CD4-positive, alpha-beta memory T cell (primary cell): ENCODE measurements around the gene MT2A. TPM values are rescaled to one million over a fixed set of nuclear protein-coding genes. Genes with fewer than 3 reads are reported as not detected.

ENCODE experiments used
- CTCF ChIA-PET: fragments of 350-600 bp; sonication (Branson Sonifier 250); formaldehyde crosslinking; loops from one replicate; lab custom pipeline; 2021; ENCODE audit warnings: inconsistent platforms; ENCODE audit not compliant: partially characterized antibody; lab: Charles Lee
- POLR2A ChIA-PET: fragments of 350-600 bp; sonication (Branson Sonifier 250); formaldehyde crosslinking; loops from one replicate; lab custom pipeline; 2021; ENCODE audit not compliant: partially characterized antibody; lab: Charles Lee
- DNase-seq, 5 donors: peaks; one replicate each; pipeline versions ENCODE4 v3.0.0 to v3.0.0-alpha.2; 2020 to 2022; ENCODE audit warnings: mixed read lengths in 1 of 5
- H3K27ac ChIP-seq: one replicate; pipeline ENCODE4 v1.7.0; 2013; ENCODE audit warnings: low read depth, low read length
- H3K27me3 ChIP-seq: 2 replicates; pipeline ENCODE4 v1.7.0; 2013; ENCODE audit warnings: mild to moderate bottlenecking, low read length, moderate library complexity; ENCODE audit not compliant: insufficient read depth
- H3K36me3 ChIP-seq: 2 replicates; pipeline ENCODE4 v1.7.0; 2013; ENCODE audit warnings: mild to moderate bottlenecking, low read length, moderate library complexity; ENCODE audit not compliant: insufficient read depth
- H3K4me1 ChIP-seq: 2 replicates; pipeline ENCODE4 v1.7.0; 2013; ENCODE audit warnings: mild to moderate bottlenecking, low read length, moderate library complexity; ENCODE audit not compliant: insufficient read depth
- H3K4me3 ChIP-seq, 2 donors: one replicate each; pipeline ENCODE4 v1.7.0; 2013; ENCODE audit warnings: low read length in 2 of 2, mild to moderate bottlenecking in 1 of 2
- H3K9me3 ChIP-seq, 2 donors: one replicate each; pipeline ENCODE4 v1.7.0; 2013; ENCODE audit warnings: low read length in 2 of 2, control low read depth in 1 of 2; ENCODE audit not compliant: control insufficient read depth in 1 of 2
- H3K27ac Mint-ChIP-seq, 7 donors: one replicate each; pipeline ENCODE4 v1.8.0; 2020 to 2021; ENCODE audit warnings: mixed read lengths in 7 of 7, mild to moderate bottlenecking in 6 of 7, inconsistent platforms in 3 of 7, moderate library complexity in 3 of 7
- H3K27me3 Mint-ChIP-seq, 2 donors: one replicate each; pipeline ENCODE4 v1.8.0; 2020 to 2021; ENCODE audit warnings: mixed read lengths in 2 of 2
- H3K36me3 Mint-ChIP-seq, 2 donors: one replicate each; pipeline ENCODE4 v1.8.0; 2020 to 2021; ENCODE audit warnings: mixed read lengths in 2 of 2, inconsistent platforms in 1 of 2, mild to moderate bottlenecking in 1 of 2
- H3K4me1 Mint-ChIP-seq, 4 donors: one replicate each; pipeline ENCODE4 v1.8.0; 2020 to 2021; ENCODE audit warnings: mixed read lengths in 4 of 4, mild to moderate bottlenecking in 1 of 4
- H3K4me3 Mint-ChIP-seq, 8 donors: one replicate each; pipeline ENCODE4 v1.8.0; 2020 to 2021; ENCODE audit warnings: mixed read lengths in 8 of 8, mild to moderate bottlenecking in 7 of 8, moderate library complexity in 6 of 8, inconsistent platforms in 3 of 8
- H3K9me3 Mint-ChIP-seq, 8 donors: one replicate each; pipeline ENCODE4 v1.8.0; 2020 to 2021; ENCODE audit warnings: mixed read lengths in 8 of 8, mild to moderate bottlenecking in 5 of 8, inconsistent platforms in 3 of 8, moderate library complexity in 1 of 8
- intact Hi-C: fragments of 100-400 bp; cut with micrococcal nuclease; formaldehyde crosslinking; loops from one replicate; pipeline ENCODE4 v1.15.1; 2023
- polyA plus RNA-seq, 2 donors: library from polyadenylated mRNA; unstranded; fragments of 300-500 nt; fragmentation: Illumina TruSeq; gene quantifications; one replicate each; pipeline ENCODE4 v1.2.3, GENCODE V29; 2021
- total RNA-seq, 2 experiments: library from RNA; stranded (reverse); gene quantifications; one replicate each; pipeline ENCODE4 v1.2.3, GENCODE V29; 2021

Gene MT2A
- total and polyA plus RNA-seq, 4 experiments from 2014 or later: 15.8 to 226 (median 52.6) TPM

DNA sequence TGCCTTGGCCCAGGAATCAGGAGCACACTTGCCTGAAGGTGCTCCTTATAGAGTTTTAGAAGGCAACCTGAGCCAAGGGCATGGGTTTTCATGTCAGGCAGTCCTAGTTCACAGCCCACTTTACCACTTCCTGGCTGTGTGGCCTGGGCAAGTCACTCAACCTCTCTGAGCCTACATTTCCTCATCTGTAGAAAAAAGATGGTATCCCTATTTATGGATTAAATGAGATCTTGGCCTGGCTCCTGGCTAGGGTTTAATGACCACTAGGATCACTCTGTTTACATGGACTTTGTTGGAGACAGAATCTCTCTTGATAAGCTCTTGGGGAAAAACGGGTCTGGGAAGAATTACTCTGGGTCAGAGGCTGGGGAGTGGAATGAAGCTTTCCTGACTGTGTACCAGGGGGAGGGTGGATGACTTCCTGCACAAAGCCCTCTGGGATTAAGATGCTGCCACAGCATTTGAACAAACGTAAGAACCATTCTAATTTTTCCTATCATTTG is 2.3 kb downstream of the MT2A start:
- Histone ChIP-seq H3K27ac (peak overlapping the region; percentile 82), H3K4me1 (peaks cover 46% of the 10 kb centered on the region), H3K4me3 (peak overlapping the region in 1 of 2 donors; percentile 94), H3K27me3 (no peaks in the 10 kb centered on the region), H3K36me3 (no peaks in the 10 kb centered on the region), H3K9me3 (no peaks in the 10 kb centered on the region)
- H3K36me3 Mint-ChIP-seq: peaks cover 0 to 4% of the 10 kb centered on the region in 2 donors
- POLR2A ChIA-PET: interaction anchor here (1.0 to 4.7 kb wide), 6 partner anchors 14 to 91 kb away, joined by 4 to 30 read pairs (median 10); partner anchors contain the start of genes MT1E and MT1X
- peak overlapping the region; percentile 73 to 99 (median 98) for H3K4me3 Mint-ChIP-seq
- peak overlapping the region; percentile 88 to 100 (median 96) for H3K27ac Mint-ChIP-seq
- H3K4me1 Mint-ChIP-seq: peaks cover 26 to 53% (median 38%) of the 10 kb centered on the region in 4 donors
- H3K9me3 Mint-ChIP-seq: no peaks in the 10 kb centered on the region
- CTCF ChIA-PET: interaction anchor here (1.2 to 5.9 kb wide), 3 partner anchors 33 to 852 kb away, joined by 3 to 35 read pairs (median 7); no protein-coding TSS in a partner anchor
- intact Hi-C loops: no loop called here
- DNase-seq: no peak
- no peaks in the 10 kb centered on the region for H3K27me3 Mint-ChIP-seq

DNA sequence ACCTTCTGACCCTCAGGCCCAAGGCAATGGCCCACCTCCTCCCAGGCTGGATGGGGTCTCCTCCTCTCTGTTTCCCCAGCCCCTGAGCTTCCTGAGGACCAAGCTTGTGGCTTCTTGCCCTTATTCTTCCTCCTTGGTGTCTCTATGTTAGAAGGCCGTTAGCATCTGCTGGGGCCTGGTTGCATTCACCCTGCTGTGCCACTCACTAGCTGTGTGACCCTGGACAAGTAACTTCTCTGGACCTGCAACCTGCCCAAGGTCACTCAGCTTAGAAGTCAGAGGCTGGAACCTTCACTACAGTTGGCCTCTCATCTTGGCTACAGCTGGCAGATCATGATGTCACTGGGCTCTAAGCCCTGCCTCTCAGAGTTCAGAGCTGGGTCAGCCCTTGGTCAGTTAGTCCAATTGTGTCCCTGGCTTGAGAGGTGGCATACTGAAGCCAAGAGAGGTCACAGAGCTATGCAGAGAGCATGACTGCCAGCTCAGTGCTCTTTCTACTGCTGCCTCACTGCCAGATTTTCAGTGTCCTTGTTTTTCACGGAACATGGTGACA is 3.0 kb downstream of the MT2A start:
- Mint-ChIP-seq H3K4me1 (peaks cover 26 to 53% (median 38%) of the 10 kb centered on the region in 4 donors), H3K4me3 (peak overlapping the region in 5 of 8 donors; percentile 1 to 61 (median 27)), H3K36me3 (peaks cover 0 to 4% of the 10 kb centered on the region in 2 donors), H3K27ac (peak overlapping the region; percentile 88 to 100 (median 96)), H3K27me3 (no peaks in the 10 kb centered on the region), H3K9me3 (no peaks in the 10 kb centered on the region)
- Histone ChIP-seq H3K36me3 (no peaks in the 10 kb centered on the region), H3K27ac (peak overlapping the region; percentile 82), H3K9me3 (no peaks in the 10 kb centered on the region), H3K4me1 (peaks cover 46% of the 10 kb centered on the region), H3K4me3 (no peak overlapping the region), H3K27me3 (no peaks in the 10 kb centered on the region)
- CTCF ChIA-PET: interaction anchor here (1.2 to 5.9 kb wide), 3 partner anchors 33 to 97 kb away, joined by 3 to 35 read pairs (median 7); no protein-coding TSS in a partner anchor
- no peak for DNase-seq
- POLR2A ChIA-PET: interaction anchor here (1.0 to 4.1 kb wide), 4 partner anchors 14 to 92 kb away, joined by 4 to 30 read pairs (median 8); partner anchors contain the start of genes MT1E and MT1X
- intact Hi-C loops: no loop called here

DNA sequence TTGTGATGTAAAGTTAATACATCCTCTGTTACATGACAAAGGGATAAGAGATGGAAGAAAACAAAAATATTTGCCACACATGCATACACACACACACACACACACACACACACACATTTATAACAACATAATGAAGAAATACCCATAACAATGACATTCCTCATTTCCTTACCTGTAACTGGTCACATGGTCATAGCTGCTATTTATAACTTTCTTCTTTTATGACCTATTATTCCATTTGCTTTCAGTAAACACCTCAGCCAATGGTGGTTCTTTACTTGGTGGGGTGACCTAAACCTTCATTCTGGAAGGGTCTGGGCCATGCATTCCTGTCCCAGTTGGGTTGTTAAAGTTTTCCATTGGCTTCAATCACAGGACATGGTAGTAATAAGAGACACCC is 5.3 kb downstream of the MT2A start:
- no peak for DNase-seq
- peaks cover 0 to 3% of the 10 kb centered on the region in 2 donors for H3K36me3 Mint-ChIP-seq
- CTCF ChIA-PET: interaction anchor here (1.8 to 1.9 kb wide), 2 partner anchors 10 to 37 kb away, joined by 5 to 9 read pairs; no protein-coding TSS in a partner anchor
- POLR2A ChIA-PET: no interaction called here
- Histone ChIP-seq H3K27me3 (no peaks in the 10 kb centered on the region), H3K9me3 (no peaks in the 10 kb centered on the region), H3K4me3 (no peak overlapping the region), H3K36me3 (no peaks in the 10 kb centered on the region), H3K4me1 (peaks cover 28% of the 10 kb centered on the region), H3K27ac (no peak overlapping the region)
- intact Hi-C loops: no loop called here
- H3K4me1 Mint-ChIP-seq: peaks cover 22 to 34% (median 27%) of the 10 kb centered on the region in 4 donors
- no peaks in the 10 kb centered on the region for H3K9me3 Mint-ChIP-seq
- peaks cover 0 to 4% of the 10 kb centered on the region in 2 donors for H3K27me3 Mint-ChIP-seq
- no peak overlapping the region for H3K27ac Mint-ChIP-seq
- no peak overlapping the region for H3K4me3 Mint-ChIP-seq

DNA sequence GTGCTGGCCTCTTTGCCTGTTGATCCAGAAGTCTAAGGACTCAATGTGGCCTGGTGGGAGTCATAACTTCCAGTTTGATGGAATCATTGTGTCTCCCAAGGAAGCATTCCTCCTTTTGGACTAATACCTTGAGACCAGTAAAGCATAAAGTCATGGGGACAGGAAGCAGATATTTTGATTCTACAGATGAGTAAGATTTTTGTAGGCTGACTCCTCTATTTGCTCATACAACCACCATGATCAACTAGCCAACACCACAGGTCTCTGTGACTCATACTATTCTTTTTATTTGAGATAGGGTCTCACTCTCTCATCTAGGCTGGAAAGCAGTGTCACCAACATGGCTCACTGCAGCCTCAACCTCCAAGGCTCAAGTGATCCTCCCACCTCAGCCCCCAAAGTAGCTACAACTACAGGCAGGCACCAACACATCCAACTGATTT is 6.2 kb downstream of the MT2A start:
- intact Hi-C loops: no loop called here
- peaks cover 19 to 25% (median 21%) of the 10 kb centered on the region in 4 donors for H3K4me1 Mint-ChIP-seq
- no peaks in the 10 kb centered on the region for H3K9me3 ChIP-seq
- no peaks in the 10 kb centered on the region for H3K36me3 Mint-ChIP-seq
- H3K4me3 ChIP-seq: no peak overlapping the region
- H3K27ac Mint-ChIP-seq: peak overlapping the region in 3 of 7 donors; percentile 8 to 76 (median 21)
- peaks cover 20% of the 10 kb centered on the region for H3K4me1 ChIP-seq
- no peak overlapping the region for H3K4me3 Mint-ChIP-seq
- ChIA-PET CTCF (interaction anchor here (1.1 kb wide), 1 partner anchor 9 kb away, joined by 3 read pairs; no protein-coding TSS in a partner anchor), POLR2A (no interaction called here)
- no peaks in the 10 kb centered on the region for H3K27me3 ChIP-seq
- H3K36me3 ChIP-seq: no peaks in the 10 kb centered on the region
- no peak overlapping the region for H3K27ac ChIP-seq
- H3K27me3 Mint-ChIP-seq: peaks cover 0 to 4% of the 10 kb centered on the region in 2 donors
- no peaks in the 10 kb centered on the region for H3K9me3 Mint-ChIP-seq
- no peak for DNase-seq

DNA sequence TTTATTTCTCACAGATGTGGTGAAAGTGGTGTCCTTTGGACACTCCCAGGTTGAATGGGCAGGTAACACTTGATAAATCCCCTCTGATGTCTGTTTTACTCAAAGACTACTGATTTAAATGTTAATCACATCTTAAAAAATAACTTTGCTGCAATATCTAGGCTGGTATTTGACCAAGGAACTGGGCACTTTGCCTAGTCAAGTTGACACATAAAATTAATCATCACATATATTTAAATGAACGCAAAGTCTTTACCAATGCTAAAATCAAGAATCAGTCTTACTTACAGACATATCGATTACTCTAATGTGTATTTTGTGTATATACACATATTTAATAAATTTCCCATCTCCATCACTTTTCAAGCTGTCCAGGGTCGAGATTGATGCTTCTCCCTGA is 7.0 kb downstream of the MT2A start:
- Histone ChIP-seq H3K36me3 (no peaks in the 10 kb centered on the region), H3K4me3 (no peak overlapping the region), H3K9me3 (no peaks in the 10 kb centered on the region), H3K27me3 (no peaks in the 10 kb centered on the region), H3K27ac (no peak overlapping the region), H3K4me1 (peaks cover 12% of the 10 kb centered on the region)
- H3K27me3 Mint-ChIP-seq: peaks cover 0 to 7% of the 10 kb centered on the region in 2 donors
- peak overlapping the region in 1 of 7 donors; percentile 21 for H3K27ac Mint-ChIP-seq
- no peak overlapping the region for H3K4me3 Mint-ChIP-seq
- CTCF ChIA-PET: interaction anchor here (1.1 kb wide), 1 partner anchor 8 kb away, joined by 3 read pairs; no protein-coding TSS in a partner anchor
- intact Hi-C loops: no loop called here
- H3K9me3 Mint-ChIP-seq: no peaks in the 10 kb centered on the region
- no peaks in the 10 kb centered on the region for H3K36me3 Mint-ChIP-seq
- H3K4me1 Mint-ChIP-seq: peaks cover 14 to 19% (median 16%) of the 10 kb centered on the region in 4 donors
- POLR2A ChIA-PET: no interaction called here
- no peak for DNase-seq

DNA sequence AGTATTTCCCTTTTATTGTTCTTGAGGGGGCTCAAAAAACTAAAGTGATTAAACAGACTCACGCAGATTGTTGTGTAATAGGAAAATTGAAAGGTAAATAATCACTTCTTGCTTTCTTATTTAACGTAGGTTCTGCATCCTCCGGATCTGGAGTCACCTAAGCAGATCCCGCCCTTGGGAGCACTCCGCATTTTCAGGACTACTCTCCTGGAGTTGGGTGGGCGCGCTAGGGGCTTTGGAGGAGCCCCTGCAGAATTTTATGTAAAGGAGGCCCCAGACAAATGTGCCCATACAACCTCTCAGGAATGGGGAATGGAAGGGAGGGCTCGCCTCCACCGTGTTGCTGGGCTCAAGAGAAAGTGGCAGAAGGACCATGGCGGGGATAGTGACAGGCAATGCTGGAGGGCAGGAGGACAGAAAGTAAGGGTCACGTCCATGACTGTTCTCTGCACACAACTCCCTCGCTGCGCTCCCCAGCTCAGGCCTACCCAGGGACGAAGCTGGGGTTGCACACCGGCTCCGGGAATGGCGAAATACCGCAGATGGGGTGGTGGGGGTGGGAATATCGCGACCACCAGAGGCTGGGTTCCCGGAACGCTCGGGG is 8.3 kb downstream of the MT2A start:
- Histone ChIP-seq H3K27me3 (no peaks in the 10 kb centered on the region), H3K27ac (no peak overlapping the region), H3K4me3 (peak overlapping the region in 1 of 2 donors; percentile 22), H3K4me1 (no peaks in the 10 kb centered on the region), H3K36me3 (no peaks in the 10 kb centered on the region), H3K9me3 (no peaks in the 10 kb centered on the region)
- ChIA-PET POLR2A (interaction anchor here (0.7 to 1.6 kb wide), 3 partner anchors 8 to 365 kb away, joined by 3 to 5 read pairs (median 4); partner anchors contain the start of gene MT2A), CTCF (interaction anchor here (2.0 kb wide), 1 partner anchor 40 kb away, joined by 8 read pairs; no protein-coding TSS in a partner anchor)
- intact Hi-C loops: loop anchor here (1.0 kb wide), 1 partner anchor 8 kb away; the partner anchor contains the start of gene MT2A
- Mint-ChIP-seq H3K4me3 (peak overlapping the region; percentile 27 to 71 (median 60)), H3K9me3 (no peaks in the 10 kb centered on the region), H3K4me1 (peaks cover 3 to 6% (median 5%) of the 10 kb centered on the region in 4 donors), H3K27ac (peak overlapping the region in 2 of 7 donors; percentile 31 to 42), H3K36me3 (no peaks in the 10 kb centered on the region), H3K27me3 (peaks cover 0 to 7% of the 10 kb centered on the region in 2 donors)
- no peak for DNase-seq
